Renal cortical epithelial cell (primary cell): ENCODE results near the gene ENPP1. TPM values are rescaled to one million over a fixed set of nuclear protein-coding genes. Genes with fewer than 3 reads are reported as not detected.
"Not testable (repeated sequence)": the region's sequence is repeated elsewhere in the genome, so short reads cannot be mapped to it uniquely, and the experiment has no call there.

Experiments
- DNase-seq: peaks from one replicate; pipeline ENCODE4 v3.0.0-alpha.2; 2011; ENCODE audit warnings: low read depth
- total RNA-seq: library from RNA; depleted of rRNA; stranded (reverse); fragments of >200 nt; gene quantifications from 2 replicates; pipeline ENCODE4 v1.2.3, GENCODE V29; 2014

The ENPP1 gene
- total RNA-seq, 1 donor from 2014 or later, result 6.0 TPM

GRCh38 chr6:131876545-131876944 is 68.7 kb downstream of the ENPP1 start:
- DNase-seq, result no peak

- peak; percentile 49 for DNase-seq
Measured at GRCh38 chr6:131877999-131878789, 70.4 kb downstream of the ENPP1 start.

DNA sequence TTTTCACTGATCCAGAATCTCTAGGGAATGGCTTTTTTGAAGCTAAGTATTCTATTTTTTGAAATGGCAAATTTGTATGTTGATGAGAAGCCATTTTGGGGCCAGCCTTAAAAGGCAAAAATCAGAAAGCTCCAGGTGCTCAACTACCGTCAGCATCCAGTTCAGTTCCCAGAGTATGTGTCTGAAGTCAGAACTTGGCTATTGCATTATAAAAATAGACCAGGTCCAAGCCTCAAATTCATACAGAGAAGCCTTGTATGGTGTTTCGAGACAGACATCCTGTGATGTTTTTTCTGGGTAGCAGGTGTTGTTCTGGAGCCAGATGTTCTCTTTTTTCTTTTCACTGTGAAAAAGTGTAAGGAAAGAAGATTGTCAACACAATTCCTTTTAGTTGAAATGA is 75.2 kb downstream of the ENPP1 start:
- DNase-seq, result no peak

DNA sequence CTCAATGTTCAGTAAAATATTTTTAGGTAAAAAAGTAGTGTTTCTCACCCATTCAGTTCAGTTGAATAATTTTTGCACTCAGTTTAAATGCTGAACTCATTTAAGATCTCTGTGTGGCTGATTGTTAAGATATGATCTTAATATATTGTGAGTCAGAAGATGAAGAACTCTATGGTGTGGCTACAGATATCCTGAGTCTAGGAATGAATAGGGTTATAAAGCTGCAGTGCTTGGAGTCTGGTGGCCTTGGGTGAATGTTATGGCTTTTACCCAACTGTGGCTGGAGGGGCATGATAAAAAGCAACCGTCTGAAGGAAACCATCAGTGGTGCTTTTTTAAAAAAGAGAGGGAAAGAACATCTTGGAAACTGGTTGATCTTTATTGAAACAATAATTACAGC is 77.4 kb downstream of the ENPP1 start:
- no peak for DNase-seq

- DNase-seq, result no peak
Measured at GRCh38 chr6:131886517-131886916, 78.7 kb downstream of the ENPP1 start.

DNA sequence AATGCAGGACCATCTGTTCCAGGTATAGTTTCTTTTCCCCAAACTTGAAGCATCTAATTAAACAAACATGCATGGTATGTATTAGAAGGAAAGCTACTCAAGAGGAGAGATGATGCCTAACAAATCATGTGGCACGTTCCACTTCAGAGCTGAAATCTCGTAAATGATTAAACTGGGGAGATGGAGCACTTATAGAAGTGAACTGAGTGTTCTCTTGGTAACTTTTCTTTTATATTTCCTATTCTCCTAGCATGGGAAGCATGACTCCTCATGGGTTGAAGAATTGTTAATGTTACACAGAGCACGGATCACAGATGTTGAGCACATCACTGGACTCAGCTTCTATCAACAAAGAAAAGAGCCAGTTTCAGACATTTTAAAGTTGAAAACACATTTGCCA is 82.3 kb downstream of the ENPP1 start:
- peak; percentile 89 for DNase-seq

DNA sequence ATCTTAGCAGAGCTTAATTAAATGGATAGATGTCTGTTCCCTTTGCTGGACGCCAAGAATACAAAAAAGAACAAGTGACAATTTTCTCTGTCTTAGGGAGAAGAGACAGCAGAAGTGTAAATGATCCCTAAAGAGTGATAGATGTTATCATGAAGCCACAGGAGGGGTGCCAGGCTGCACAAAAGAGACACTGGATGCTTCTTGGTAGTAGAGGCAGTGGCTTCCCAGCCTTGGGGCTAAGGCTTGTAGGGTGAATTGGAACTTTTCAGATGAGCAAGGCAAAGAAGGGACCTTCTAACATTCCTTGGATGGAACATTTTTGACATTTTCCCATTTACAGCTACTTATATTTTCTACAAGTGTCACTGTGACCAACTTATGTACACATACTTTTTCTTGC is 85.4 kb downstream of the ENPP1 start:
- no peak for DNase-seq

GRCh38 chr6:131894493-131895424 is 86.9 kb downstream of the ENPP1 start:
- DNase-seq, result peak; percentile 87

DNA sequence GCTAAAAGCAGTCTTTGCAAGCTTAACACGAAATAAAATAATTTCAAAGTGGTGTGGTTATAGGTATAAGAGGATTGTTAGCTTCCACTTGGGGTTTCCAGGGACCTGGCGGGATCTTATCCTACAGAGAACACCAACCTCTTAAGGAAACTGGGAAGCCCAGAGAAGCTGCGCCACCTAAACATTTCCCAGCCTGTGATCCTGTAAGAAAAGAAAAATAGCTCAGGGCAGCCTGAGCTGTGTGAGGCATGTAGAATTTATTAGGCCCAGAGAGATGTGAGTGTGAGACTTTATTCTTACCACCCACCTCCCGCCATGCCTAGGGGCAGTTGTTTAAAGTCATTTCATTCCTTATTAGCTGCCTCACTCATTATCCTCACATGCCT is 89.2 kb downstream of the ENPP1 start:
- no peak for DNase-seq

GRCh38 chr6:131897621-131898020 is 89.8 kb downstream of the ENPP1 start:
- peak; percentile 79 for DNase-seq

GRCh38 chr6:131898718-131899117 is 90.9 kb downstream of the ENPP1 start:
- no peak for DNase-seq

GRCh38 chr6:131900231-131900630 is 92.4 kb downstream of the ENPP1 start:
- DNase-seq, result no peak

- DNase-seq, result not testable (repeated sequence)
Measured at GRCh38 chr6:131901326-131901873, 93.6 kb downstream of the ENPP1 start.

DNA sequence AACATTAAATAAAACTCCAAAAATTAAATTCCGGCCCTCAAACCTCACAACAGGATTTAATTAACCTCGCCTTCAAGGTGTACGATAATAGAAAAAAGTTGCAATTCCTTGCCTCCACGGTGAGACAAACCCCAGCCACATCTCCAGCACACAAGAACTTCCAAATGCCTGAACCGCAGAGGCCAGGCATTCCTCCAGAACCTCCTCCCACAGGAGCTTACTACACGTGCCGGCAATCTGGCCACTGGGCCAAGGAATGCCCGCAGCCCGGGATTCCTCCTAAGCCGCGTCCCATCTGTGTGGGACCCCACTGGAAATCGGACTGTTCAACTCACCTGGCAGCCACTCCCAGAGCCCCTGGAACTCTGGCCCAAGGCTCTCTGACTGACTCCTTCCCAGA is 95.9 kb downstream of the ENPP1 start:
- not testable (repeated sequence) for DNase-seq

- not testable (repeated sequence) for DNase-seq
Measured at GRCh38 chr6:131908787-131909186, 101.0 kb downstream of the ENPP1 start.

GRCh38 chr6:131909408-131910218 is 101.8 kb downstream of the ENPP1 start:
- DNase-seq, result peak; percentile 57

DNA sequence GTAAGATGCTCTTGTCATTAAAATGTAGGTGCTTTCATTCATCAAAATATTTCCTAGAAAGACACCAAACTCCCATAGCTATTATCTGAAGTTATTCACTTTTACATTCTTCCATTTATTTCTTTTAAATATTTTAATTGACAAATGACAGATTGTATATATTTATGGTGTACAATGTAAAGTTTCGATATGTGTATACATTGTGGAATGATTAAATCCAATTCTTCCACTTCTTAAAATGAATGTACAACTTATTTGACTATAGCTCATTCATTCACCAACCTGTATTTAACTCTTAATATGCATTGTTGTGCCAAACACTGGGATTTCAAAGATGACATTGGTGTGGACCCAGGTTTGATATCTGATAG is 102.4 kb downstream of the ENPP1 start:
- no peak for DNase-seq

GRCh38 chr6:131910956-131911355 is 103.1 kb downstream of the ENPP1 start:
- DNase-seq, result no peak

- no peak for DNase-seq
Measured at GRCh38 chr6:131911951-131912350, 104.1 kb downstream of the ENPP1 start.

DNA sequence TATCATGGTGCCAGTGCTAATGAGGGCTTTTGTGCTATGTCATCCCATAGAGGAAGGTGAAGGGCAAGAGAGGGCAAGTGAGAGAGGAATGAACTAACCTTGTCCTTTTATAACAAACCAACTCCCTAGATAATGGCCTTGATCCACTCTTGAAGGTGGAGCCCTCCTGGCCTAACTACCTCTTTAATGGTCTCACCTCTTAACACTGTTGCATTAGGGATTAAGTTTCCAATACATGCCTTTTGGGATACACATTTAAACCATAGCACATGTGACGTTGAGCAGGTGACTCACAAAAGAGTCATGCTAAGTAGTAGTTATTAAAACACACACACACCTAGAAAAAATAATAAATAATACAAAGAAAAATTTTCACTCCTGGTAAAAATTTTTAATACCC is 106.4 kb downstream of the ENPP1 start:
- no peak for DNase-seq

- peak; percentile 78 for DNase-seq
Measured at GRCh38 chr6:131914967-131915751, 107.3 kb downstream of the ENPP1 start.
